ENCODE results near the gene CCDC34. TPM values are rescaled to one million over a fixed set of nuclear protein-coding genes. Genes with fewer than 3 reads are reported as not detected.

The CCDC34 gene
- total RNA-seq, 2 experiments from 2014 or later: 26.8 to 28.5 TPM

- no peaks in the 10 kb centered on the region for H3K9me3 Mint-ChIP-seq
- H3K27ac Mint-ChIP-seq: no peak overlapping the region
- no peaks in the 10 kb centered on the region for H3K36me3 Mint-ChIP-seq (ENCODE audit: low read depth)
- no peaks in the 10 kb centered on the region for H3K4me1 Mint-ChIP-seq (ENCODE audit: low read depth)
- peaks cover 2% of the 10 kb centered on the region for H3K27me3 Mint-ChIP-seq
- DNase-seq (no peak), ATAC-seq (no peak)
- ChIA-PET CTCF (no interaction called here), POLR2A (no interaction called here)
- intact Hi-C loops (cut with micrococcal nuclease): no loop called here
- no peak overlapping the region for H3K4me3 Mint-ChIP-seq
- no peak for TF ChIP-seq CTCF (IDR thresholded peaks at IDR 0.05)
Observed at GRCh38 chr11:27403195-27403594, 40.2 kb upstream of the CCDC34 start.

DNA sequence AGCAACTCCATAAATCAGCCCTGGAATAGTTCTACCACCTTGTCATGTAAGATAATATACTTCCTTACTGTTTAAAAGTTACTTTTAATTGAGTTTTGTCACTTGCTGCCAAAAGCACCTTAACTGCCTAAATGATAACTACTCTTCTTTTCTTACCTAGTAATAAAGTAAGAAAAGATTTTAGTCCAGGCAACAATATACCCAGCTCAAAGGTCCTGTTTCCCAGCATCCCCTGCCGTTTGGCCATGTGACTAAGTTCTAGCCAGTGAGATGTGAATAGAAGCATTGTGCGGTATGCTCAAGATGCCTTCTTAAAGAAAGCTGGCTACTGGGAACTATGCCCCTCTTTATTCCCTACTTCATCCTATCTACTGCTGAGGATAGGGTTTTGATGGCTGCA, 39.4 kb upstream of the CCDC34 start:
- ChIA-PET CTCF (no interaction called here), POLR2A (no interaction called here)
- intact Hi-C loops (cut with micrococcal nuclease): no loop called here
- Mint-ChIP-seq H3K27ac (no peak overlapping the region), H3K27me3 (peaks cover 3% of the 10 kb centered on the region), H3K4me1 (ENCODE audit: low read depth) (no peaks in the 10 kb centered on the region), H3K36me3 (ENCODE audit: low read depth) (no peaks in the 10 kb centered on the region), H3K9me3 (no peaks in the 10 kb centered on the region), H3K4me3 (no peak overlapping the region)
- no peak for TF ChIP-seq CTCF (IDR thresholded peaks at IDR 0.05)
- DNase-seq (no peak), ATAC-seq (no peak)

- ChIA-PET CTCF (no interaction called here), POLR2A (no interaction called here)
Observed at GRCh38 chr11:27401833-27402316, 38.9 kb upstream of the CCDC34 start.

DNA sequence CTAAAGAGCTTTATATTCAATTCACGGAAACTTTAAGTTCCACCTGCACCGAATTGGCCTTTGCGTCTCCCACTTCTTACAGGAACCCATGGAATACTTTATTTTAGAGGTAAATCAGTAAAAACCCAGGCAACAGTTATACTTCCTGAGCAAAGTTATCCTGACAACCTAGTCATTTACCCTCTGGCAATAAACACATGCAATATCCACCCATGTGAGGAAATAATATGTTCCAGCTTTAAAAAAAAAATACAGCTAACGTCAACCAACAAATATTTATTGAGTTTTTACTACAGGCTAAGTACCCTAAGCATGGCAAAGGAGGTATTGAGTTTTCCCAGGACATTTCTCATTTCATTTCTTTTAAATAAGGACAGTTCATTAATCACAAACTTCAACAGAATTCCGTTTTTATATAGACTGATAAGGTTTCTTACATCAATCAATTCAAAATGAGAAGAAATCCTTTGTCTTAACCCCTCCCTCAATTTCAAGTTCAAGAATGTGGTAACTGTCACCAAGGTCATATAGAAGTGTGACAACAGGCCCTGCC, 38.3 kb upstream of the CCDC34 start:
- POLR2A ChIA-PET: no interaction called here
- Mint-ChIP-seq H3K9me3 (no peaks in the 10 kb centered on the region), H3K27me3 (peaks cover 3% of the 10 kb centered on the region), H3K4me3 (no peak overlapping the region), H3K27ac (no peak overlapping the region), H3K4me1 (ENCODE audit: low read depth) (no peaks in the 10 kb centered on the region), H3K36me3 (ENCODE audit: low read depth) (no peaks in the 10 kb centered on the region)
- ATAC-seq: no peak
- DNase-seq: no peak
- CTCF ChIA-PET: no interaction called here
- TF ChIP-seq CTCF (IDR thresholded peaks at IDR 0.05): no peak
- intact Hi-C loops (cut with micrococcal nuclease): no loop called here

More at GRCh38 chr11:27401833-27402316, 38.9 kb upstream of the CCDC34 start:
- DNase-seq (no peak), ATAC-seq (no peak)
- Mint-ChIP-seq H3K4me1 (ENCODE audit: low read depth) (no peaks in the 10 kb centered on the region), H3K36me3 (ENCODE audit: low read depth) (no peaks in the 10 kb centered on the region), H3K9me3 (no peaks in the 10 kb centered on the region), H3K4me3 (no peak overlapping the region), H3K27me3 (peaks cover 3% of the 10 kb centered on the region), H3K27ac (no peak overlapping the region)
- no peak for TF ChIP-seq CTCF (IDR thresholded peaks at IDR 0.05)
- intact Hi-C loops (cut with micrococcal nuclease): no loop called here

DNA sequence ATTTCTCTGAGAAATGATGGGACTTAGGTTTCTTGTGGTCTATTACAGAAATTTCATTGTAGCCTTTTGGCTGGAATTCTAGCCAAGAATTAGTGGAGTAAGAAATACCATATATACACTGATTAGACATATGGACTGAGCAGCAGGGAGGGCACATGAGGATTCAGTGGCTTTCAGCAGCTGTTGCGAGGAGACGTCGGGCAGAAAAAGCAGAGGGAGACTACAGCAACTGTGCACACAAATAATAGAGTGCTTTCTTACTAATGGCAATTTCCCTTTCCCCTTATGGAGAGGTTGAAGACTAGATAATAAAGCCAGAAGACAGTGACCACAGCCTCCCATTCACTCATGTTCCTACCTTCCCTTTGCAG, 35.4 kb upstream of the CCDC34 start:
- Mint-ChIP-seq H3K36me3 (ENCODE audit: low read depth) (no peaks in the 10 kb centered on the region), H3K4me3 (no peak overlapping the region), H3K27ac (no peak overlapping the region), H3K4me1 (ENCODE audit: low read depth) (no peaks in the 10 kb centered on the region), H3K9me3 (no peaks in the 10 kb centered on the region), H3K27me3 (peaks cover 3% of the 10 kb centered on the region)
- ChIA-PET CTCF (no interaction called here), POLR2A (no interaction called here)
- no peak for TF ChIP-seq CTCF (IDR thresholded peaks at IDR 0.05)
- no peak for DNase-seq
- no peak for ATAC-seq
- intact Hi-C loops (cut with micrococcal nuclease): no loop called here
